Activated CD4-positive, CD25-positive, alpha-beta regulatory T cell treated with anti-CD3 and anti-CD28 coated beads, Interleukin-2, amount 50 U/mL, for 72 hours (primary cell): ENCODE results near the gene CABP7.

Experiments
- DNase-seq: peaks from one replicate; pipeline ENCODE4 v3.0.0; 2021

CABP7 gene

DNA sequence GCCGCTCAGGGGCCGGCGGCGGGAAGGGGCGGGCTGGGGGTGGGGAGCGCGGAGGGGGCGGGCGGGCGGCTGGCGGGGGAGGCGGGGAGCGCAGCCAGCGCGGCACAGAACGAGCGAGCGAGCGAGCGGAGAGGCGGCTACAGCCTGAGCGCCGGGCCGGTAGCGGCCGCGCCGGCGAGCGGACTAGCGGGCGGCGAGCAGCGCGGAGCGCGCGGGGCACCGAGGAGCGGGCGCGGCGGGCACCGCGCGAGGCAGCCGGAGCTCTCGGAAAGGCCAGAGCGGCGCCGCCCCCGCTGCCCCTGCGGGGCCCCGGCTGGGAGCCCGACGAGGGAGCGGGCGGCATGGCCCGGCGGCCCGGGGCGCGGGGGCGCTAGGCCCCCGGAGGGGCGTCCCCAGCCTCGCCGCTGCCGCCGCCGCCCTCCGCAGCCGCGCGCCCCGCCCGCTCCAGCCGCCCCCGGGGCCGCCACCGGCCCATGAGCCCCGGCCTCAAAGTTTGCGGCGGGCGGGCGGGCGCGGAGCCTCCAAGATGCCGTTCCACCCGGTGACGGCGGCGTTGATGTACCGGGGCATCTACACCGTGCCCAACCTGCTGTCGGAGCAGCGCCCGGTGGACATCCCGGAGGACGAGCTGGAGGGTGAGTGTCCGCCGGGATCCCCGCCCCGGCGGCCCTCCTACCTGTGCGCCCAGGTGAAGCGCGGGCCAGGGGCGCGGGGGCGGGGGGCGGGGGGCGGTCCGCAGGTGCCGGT, at the start of gene CABP7:
TSS of gene CABP7 (plus strand) at position 105 of the 747 bp plus-strand sequence. CDS start at position 527, 422 bp downstream.
- no peak for DNase-seq

DNA sequence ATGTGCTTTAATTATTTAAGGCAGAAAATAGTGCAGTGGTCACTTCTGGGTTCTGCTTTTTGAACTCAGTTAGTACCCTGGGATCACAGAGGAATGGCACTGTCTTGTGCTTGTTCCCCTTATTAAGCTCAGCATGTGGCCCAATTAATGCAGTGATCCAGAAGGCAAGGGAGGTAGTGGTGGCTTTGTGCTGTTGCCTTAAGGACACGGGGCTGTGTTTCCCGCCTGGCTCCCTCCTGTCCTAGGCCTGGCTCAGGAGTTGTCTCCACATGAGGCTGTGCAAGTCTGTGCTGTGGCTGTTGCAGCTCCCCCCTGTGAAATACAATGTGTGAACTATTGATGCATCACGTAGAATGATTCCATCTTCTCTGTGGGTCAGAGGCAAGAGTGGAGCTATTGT, 49.2 kb upstream of the CABP7 start:
- no peak for DNase-seq

GRCh38 chr22:29673361-29674066, 46.3 kb upstream of the CABP7 start:
- no peak for DNase-seq

- no peak for DNase-seq
Observed at GRCh38 chr22:29674121-29674520, 45.7 kb upstream of the CABP7 start.

DNA sequence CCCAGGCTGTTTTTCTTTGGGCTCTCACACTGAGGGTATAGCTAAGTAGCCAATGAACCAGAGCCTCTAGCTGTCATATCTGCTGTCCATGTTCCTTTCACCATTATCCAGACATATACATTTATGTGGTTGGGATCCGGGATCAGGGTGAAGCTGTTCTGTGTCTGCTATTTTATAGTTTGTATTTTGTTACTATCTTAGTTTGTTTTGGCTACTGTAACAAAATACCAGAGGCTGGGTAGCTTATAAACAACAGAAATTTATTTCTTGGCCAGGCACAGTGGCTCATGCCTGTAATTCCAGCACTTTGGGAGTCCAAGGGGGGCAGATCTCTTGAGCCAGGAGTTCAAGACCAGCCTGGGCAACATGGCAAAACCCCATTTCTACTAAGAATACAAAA, 40.5 kb upstream of the CABP7 start:
- no peak for DNase-seq

DNA sequence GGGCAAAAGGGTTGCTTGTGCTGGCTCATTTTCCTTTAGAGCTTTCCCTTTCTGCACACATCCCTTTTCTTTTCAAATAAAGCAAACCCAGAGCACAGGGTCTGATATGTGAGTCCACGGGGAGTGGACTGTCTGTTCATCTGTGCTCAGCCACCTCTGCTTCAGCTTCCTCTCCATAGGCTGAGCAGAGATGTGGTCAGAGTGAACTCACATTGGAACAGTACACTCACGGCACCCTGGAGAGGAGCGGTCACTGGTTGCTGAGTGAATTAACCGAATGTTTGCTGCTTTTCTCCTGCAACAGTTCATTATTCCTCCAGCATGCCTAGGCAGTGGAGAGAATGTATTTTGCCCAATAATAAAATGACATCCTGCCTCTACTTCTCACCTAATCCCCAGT, 36.3 kb upstream of the CABP7 start:
- DNase-seq, result no peak

- no peak for DNase-seq
Observed at GRCh38 chr22:29684244-29684643, 35.6 kb upstream of the CABP7 start.

DNA sequence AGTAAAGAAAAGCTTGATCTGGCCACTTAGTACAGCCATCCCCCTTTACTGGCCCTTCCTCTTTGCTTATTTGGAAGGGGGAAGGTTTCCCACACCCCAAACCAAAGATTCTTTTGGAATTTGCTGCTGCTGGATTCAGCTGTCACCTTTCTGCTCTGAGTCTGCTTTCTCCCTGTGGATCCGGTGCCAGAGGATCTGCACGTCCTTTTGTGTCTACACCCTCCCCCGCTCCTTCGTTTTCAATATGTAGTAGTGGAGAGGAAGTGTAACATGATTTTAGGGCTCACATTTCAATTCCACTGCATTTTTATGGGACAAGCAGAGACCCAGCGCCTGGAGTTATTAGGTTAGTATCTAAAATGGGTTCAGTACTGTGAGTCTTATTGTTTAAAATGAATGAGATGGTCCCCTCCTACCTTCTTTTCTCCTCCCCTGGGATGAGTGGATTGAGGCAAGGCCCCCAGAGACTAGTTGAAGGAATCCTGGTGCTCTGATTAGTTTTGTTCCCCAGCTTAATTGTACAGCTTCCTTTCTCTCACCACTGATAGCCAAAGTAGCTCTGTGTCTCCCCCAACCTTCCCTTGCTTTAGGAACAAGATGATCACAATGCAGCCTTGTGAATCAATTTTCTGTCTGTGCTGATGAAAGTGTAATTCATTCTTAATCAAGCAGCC, 30.5 kb upstream of the CABP7 start:
- no peak for DNase-seq

- DNase-seq, result no peak
Observed at GRCh38 chr22:29689880-29690213, 30.0 kb upstream of the CABP7 start.

GRCh38 chr22:29690476-29690875, 29.3 kb upstream of the CABP7 start:
- DNase-seq, result no peak

DNA sequence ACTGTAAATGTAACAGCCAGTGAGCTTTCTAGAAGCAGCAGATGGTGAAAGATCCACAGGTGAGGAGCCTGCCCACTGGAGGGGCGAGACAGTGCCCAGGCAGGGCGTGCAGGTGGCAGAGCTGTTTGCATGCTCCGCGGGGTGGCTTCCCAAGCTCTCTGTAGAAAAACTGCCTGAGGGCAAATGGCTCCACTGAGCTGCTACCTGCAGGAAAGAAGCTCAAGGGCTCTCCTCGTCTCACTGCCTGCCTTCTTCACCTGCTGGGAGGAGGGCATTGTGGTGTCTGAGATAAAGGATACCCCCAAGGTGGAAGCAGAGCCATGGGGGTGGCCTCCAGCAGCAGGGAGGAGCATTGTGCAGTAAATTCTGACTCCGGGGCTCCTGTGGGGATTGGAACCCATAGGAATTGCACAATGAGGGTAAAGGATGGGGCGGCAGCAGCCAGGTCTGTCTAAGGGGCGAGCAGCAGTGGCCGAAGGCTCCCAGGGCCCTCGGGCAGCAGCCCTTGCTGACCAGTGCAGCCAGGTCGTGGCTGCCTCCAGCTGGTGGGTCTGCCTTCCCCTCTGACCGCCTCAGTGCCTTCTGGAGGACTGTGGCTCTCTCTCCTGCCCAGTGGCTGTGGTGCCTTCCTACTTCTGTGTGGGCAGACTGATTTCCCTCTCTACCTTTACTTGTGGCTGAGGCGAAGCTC, 28.0 kb upstream of the CABP7 start:
- no peak for DNase-seq

DNA sequence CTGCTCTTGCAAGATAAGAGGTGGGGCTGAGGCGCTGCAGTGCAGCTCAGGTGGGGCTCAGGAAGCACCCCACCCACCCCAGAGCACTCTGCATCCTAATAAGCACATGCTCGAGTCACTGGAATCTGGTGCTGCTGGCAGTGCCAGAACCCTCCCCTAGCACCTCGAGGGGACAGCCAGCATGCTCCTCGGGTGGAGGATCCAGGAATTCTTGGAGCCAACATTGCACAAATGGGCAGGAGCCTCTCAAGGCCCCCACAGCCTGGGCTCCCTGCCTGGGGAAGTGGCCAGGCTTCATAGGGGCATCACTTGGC, 27.5 kb upstream of the CABP7 start:
- no peak for DNase-seq

GRCh38 chr22:29693161-29693560, 26.6 kb upstream of the CABP7 start:
- no peak for DNase-seq

DNA sequence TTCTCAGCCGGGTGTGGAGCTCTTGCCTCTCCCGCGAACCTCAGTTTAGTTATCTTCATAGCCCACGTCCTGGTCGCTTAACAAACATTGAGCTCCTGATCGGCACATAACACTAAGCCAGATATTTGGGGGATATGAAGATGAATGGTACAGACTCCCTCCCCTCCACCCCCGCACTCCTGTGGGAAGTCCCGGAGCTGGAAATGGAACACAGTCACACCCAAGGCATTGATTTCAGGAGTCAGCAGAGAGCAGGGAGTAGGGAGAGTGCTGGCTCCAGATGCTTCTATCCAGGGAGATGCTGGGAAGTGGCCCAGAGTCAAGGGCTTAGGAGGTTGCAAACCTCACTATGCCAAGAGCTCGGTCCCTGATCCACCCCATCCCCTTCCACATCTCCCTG, 26.1 kb upstream of the CABP7 start:
- no peak for DNase-seq

DNA sequence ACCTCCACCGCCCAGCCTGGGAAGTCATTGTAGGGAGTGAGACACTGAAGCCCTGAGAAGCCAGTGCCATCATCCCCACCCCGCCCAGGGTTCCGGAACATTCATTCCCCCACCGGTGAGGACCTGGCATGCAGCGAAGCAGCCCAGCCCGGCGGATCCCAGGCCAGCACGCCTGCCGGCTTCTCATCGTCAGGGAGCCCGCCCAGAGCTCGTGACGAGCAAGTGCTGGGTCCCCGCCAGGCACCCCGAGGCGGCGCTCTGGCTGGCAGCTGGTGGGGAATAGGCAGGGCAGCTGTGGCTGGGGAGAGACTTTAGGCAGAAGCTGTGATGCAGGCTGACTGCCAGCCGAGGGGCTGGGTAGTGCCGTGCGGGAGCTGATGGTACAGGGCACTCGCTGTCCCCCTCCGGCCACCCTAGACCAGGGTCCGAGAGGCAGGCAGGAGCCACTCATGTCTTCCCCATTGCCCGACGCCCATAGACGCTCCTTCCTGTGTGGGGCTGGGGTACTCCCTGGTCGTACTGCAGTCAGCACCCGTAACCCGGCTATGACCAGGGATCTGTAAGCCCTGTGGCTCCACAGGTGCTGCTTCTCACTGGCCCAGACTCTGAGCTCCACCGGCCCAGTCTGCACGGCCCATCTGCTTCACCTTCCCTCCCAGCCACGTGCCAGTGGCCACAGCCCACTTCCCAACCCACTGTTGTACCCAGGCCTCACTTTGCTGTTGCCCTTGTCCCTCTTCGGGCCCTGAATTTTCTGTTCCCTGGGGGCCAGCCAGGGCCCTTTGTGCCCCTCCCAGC, 24.5 kb upstream of the CABP7 start:
- DNase-seq, result no peak

DNA sequence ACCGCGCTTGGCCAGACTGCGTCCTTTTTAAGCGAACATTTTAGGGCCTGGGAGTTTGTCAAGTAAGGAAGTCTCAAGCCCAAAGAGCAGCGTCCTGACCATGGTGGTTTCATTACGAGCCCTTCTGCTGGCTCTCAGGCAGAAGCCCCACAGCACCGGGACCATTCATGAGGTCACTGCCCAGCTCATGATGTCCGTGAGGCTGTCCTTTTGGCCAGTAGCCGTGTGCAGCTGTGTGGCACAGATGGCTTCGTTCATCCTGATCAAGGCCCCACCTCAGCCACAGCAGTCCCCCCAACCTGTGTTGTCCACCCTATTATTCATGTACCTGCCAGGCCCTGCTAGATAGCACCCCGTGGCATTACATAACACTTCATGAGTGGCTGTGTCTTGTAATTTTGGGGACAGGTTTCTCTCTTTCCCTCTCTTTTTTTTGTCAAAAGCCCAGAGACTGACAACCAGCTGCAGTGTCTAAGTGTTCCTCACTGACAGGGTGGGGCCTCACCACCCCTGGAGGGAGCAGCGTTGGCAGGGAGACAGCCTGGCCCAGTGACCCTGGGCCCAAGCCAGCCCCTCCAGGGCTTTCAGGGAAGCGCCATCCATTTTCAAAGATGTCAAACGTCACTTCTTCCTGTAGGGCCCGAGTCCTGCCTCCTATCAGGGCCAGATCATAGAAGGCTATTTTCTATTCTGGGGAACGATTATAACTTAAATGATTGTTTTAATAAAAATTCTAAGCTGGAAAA, 21.8 kb upstream of the CABP7 start:
- no peak for DNase-seq

DNA sequence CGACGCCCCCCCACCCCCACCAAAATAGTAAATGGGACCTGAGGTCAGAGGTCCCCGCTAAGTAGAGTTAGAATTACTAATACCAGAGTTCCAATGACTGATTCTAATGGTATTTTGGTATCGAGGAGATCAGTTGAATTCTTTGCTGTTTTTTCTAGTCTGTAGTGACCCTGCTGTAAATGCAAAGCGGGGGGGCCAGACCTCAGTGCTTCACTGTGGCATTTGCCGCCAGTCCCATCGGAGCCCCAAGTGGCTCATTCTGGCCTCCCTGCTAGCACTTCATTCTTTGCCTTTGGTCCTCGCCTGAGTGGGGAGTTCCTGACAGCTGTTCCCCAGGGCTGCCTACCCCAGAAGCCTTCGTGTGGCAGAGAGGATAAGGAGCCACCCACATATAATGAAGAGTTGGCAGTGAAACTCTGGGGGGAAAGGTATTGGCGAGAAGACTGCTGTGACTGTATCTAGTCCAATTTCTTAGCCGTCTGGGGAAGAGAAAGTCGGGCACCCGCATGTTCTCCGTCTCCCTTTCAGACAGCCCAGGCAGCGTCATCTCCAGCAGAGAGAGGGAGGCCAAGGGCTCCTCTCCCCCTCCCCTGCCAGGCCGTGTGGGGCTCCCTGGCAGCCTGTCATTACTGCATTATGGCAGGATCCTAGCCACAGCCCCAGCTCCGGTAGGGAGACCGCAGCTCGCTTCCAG, 19.4 kb upstream of the CABP7 start:
- no peak for DNase-seq

GRCh38 chr22:29700900-29701154, 19.0 kb upstream of the CABP7 start:
- DNase-seq, result no peak

DNA sequence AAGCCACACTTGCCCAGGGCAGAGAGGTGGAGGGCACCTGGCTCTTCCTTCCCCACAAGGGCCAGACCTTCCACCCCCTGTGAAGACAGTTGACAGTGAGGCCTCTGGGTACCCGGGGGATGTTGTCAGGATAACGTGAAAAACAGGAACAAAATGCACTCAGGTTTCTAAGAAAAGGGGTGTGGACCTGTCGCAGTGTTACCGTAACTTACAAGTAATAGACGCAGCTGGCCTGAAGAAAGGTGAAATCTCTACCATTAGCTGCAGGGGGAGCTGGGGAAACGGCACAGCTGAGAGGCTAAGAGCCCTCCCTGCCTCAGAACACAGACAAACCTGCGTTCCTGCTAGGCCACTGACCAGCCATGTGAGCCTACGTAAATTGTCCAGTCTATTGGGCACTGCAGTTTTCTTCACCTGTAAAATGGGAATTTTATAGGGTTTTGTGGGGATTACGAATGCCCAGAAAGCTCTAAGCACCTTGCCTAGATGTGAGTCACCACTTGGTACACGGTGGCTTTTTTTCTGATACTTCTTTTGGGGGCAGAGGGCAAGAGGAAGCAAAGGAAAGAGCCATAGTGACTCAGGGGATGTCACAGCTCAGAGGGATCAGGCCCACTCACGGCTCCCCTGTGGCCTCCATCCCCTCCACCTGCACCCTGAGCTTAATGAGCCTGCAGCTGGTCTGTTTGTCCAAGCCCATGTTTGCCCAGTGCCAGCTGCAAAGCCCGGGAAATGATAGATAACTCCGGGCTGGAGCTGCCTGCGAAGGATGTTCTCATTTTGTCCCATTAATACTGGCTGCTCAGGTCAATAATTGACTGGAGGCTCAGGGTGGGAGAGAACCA, 18.4 kb upstream of the CABP7 start:
- DNase-seq, result no peak

DNA sequence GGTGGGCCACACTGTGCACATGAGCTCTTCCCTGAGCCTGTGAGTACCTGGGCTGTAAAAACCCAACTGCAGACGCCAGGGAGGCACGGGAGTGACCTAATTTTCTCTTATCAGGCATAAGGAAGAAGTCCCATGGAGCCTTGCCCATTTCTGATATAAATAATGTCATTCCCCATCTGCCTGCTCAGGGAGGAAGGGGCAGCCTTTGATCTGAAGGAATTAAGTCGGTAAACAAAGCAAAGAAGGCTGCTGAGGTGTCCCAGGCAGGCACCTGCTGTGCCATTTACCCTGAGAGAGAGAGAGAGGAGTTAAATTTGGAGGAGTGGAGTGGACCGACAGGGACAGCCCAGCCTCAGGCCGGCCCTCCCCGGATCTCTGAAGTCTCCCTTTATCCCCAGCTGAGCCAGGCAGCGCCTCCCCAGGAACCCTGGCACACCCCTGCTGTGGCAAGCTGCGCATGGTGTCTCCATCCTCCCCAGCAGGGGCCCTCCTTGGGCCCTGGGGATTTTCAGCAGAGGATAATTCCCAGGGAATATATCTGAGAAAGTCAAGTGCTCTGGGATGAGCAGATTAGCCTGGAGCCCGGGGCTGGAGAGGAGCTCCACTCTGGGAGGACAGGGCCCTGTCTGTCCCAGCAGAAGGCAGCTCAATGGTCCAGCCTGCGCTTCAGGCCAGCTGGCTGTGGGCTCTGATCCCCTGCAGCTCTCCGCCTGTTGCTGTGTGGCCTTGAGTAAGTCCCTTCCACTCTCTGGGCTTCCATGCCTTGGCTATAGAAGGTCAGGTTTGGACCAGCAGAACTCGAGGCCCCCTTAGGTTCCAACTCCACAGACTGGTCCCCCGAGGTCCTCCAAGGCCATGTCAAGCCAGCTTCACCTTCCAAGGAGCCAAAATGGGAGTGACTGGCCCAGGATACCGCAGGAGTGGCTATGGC, 17.5 kb upstream of the CABP7 start:
- DNase-seq, result no peak
